NCI-H2081 treated with DMSO at 0.1 percent for 48 hours (cell line): Measurements from ENCODE around the gene PLXNA2.

Experiments
- DNase-seq: peaks from one replicate; lab custom pipeline; 2025; lab: John Stamatoyannopoulos, UW

The PLXNA2 gene

GRCh38 chr1:208239473-208240381, 4.5 kb downstream of the PLXNA2 start:
- no peak for DNase-seq

GRCh38 chr1:208238710-208239472, 5.3 kb downstream of the PLXNA2 start:
- DNase-seq = no peak

GRCh38 chr1:208237241-208237640, 6.9 kb downstream of the PLXNA2 start:
- DNase-seq = no peak

GRCh38 chr1:208235982-208236761, 8.0 kb downstream of the PLXNA2 start:
- DNase-seq = no peak

- DNase-seq = no peak
Measured at GRCh38 chr1:208235356-208235981, 8.7 kb downstream of the PLXNA2 start.

- DNase-seq = no peak
Measured at GRCh38 chr1:208234721-208235120, 9.5 kb downstream of the PLXNA2 start.

- no peak for DNase-seq
Measured at GRCh38 chr1:208233978-208234377, 10.2 kb downstream of the PLXNA2 start.

- DNase-seq = peak; percentile 92
Measured at GRCh38 chr1:208233546-208233945, 10.6 kb downstream of the PLXNA2 start.

- no peak for DNase-seq
Measured at GRCh38 chr1:208232662-208233038, 11.5 kb downstream of the PLXNA2 start.

GRCh38 chr1:208231881-208232661, 12.1 kb downstream of the PLXNA2 start:
- peak; percentile 63 for DNase-seq

GRCh38 chr1:208230668-208231529, 13.3 kb downstream of the PLXNA2 start:
- DNase-seq = no peak

GRCh38 chr1:208228550-208228949, 15.6 kb downstream of the PLXNA2 start:
- DNase-seq = no peak

GRCh38 chr1:208228026-208228425, 16.2 kb downstream of the PLXNA2 start:
- no peak for DNase-seq

GRCh38 chr1:208227366-208227765, 16.8 kb downstream of the PLXNA2 start:
- no peak for DNase-seq

GRCh38 chr1:208225954-208226937, 17.9 kb downstream of the PLXNA2 start:
- no peak for DNase-seq

GRCh38 chr1:208224192-208224713, 19.9 kb downstream of the PLXNA2 start:
- no peak for DNase-seq

GRCh38 chr1:208223136-208223535, 21.0 kb downstream of the PLXNA2 start:
- DNase-seq = no peak

GRCh38 chr1:208222376-208223126, 21.6 kb downstream of the PLXNA2 start:
- no peak for DNase-seq
